IPS DF 4.7 (cell line): ENCODE measurements around the gene ARRB2.

Source experiments
- DNase-seq: peaks from one replicate; pipeline ENCODE4 v3.0.0-alpha.2; 2013; ENCODE audit warnings: low spot score; ENCODE audit errors: extremely low read depth

The ARRB2 gene

DNA sequence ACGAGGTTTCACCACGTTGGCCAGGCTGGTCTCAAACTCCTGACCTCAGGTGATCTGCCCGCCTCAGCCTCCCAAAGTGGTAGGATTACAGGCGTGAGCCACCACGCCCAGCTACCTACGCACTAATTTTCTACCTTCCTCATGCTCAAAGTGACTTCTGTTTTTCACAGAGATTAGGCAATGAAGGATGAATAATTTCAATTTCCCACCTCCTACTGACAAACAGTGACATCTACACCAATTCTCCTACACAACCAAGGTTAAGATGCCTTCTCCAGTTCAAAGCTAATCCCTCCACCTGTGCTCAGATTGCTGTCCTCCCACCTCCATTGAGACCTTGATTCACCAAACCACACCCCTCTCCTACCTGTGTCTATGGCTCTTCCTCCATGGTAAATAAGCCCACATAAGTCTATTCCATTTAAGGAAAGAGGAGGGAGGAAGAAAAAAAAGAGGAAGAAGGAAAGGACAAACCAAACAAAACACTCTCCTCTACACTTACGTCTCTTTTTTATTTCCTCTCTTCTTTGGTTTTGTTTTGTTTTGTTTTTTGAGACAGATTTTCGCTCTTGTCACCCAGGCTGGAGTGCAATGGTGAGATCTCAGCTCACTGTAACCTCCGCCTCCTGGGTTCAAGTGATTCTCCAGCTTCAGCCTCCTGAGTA is 15.3 kb downstream of the ARRB2 start:
- no peak for DNase-seq

DNA sequence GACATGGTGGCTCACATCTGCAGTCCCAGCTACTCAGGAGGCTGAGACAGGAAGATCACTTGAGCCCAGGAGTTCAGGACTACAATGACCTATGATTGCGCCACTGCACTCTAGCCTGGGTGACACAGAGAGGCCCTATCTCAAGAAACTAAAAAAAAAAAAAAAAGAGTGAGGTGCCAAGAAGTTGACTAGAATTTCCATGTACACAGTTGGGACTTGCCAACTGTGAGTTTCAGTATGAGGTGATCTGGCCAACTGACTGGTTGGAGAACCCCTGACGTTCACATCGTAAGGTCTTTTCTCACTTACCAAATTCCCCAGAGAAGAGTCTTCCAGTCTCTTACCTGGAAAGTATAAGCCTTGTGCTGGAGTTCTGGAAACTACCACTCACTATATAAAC is 17.7 kb downstream of the ARRB2 start:
- no peak for DNase-seq

DNA sequence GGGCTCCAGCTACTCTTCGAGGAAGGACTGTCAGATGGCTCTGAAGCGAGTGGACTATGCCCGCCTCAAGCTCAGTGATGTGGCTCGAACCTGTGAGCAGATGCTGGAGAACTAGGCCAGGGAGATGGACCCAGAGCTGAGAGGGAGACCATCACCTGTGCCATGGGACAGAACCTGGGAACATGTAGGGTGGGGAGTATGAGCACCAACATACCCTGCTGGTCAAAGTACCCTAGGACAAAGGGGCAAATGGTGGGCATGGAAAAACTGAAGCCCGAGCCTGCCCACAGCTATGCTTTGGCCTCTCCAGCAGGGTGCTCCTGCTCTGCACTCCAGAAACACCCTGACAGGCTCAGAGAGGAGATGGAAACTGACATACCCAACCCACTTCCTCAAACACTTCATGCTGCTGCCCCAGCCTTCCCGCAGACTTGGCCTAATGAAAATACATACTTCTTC is 22.7 kb downstream of the ARRB2 start:
- no peak for DNase-seq

DNA sequence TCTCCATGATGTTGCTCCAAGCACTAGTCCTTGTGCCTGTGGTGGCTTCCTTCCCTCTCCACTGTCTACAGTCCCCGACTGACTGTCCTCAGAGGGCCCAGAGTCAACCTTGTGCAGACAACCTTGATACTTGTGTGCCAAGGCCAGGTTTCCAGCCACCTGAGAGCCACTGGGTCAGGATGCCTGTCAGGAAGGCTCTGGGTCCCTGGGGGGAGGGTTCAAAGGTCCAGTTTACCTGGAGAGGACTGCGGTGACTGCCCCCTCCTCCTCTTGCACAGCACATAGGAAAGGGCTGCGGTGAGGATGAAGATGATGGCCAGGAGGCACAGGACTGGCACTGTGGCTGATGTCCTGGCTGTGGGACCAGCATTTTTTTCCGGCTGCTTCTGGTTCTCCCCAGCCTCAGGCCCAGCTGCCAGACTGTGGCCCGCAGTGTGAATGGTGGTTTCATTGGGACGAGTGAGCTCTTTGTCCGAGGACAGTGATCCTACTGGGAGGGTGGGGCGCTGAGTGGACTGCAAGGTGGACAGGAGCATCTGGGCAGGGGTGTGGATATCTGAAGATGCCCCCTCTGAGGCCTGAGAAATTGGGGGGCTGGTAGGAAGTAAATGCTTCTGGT is 24.5 kb downstream of the ARRB2 start:
- DNase-seq: no peak

DNA sequence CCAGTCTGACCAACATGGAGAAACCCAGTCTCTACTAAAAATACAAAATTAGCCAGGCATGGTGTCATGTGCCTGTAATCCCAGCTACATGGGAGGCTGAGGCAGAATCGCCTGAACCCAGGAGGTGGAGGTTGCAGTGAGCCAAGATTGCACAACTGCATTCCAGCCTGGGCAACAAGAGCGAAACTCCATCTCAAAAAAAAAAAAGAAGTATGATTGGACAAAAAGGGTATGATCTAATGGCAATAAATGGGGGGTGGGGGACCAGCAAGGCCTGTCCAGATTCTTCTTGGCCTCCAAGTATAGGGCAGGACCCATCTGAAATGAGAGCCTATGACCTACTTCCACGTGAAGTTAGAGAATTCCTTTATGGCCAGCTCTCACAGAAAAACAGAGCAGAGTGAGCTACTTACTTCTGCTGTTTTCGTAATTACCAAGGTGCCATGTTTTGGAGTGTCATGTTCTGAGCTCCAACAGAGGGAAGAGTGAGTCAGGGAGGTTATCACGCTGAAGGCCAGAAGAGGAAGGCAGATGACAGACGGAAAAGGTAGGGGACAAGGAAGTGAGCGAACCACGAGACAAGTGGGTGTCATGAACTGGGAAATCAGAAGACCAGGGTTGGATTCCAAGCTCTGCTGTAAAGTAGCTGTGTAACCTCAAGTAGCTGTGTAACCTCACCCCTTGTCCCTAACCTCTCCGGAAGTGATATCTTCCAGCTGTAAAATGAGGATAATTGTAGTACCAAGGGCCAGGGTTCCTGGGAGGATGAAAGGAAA is 25.6 kb downstream of the ARRB2 start:
- no peak for DNase-seq

DNA sequence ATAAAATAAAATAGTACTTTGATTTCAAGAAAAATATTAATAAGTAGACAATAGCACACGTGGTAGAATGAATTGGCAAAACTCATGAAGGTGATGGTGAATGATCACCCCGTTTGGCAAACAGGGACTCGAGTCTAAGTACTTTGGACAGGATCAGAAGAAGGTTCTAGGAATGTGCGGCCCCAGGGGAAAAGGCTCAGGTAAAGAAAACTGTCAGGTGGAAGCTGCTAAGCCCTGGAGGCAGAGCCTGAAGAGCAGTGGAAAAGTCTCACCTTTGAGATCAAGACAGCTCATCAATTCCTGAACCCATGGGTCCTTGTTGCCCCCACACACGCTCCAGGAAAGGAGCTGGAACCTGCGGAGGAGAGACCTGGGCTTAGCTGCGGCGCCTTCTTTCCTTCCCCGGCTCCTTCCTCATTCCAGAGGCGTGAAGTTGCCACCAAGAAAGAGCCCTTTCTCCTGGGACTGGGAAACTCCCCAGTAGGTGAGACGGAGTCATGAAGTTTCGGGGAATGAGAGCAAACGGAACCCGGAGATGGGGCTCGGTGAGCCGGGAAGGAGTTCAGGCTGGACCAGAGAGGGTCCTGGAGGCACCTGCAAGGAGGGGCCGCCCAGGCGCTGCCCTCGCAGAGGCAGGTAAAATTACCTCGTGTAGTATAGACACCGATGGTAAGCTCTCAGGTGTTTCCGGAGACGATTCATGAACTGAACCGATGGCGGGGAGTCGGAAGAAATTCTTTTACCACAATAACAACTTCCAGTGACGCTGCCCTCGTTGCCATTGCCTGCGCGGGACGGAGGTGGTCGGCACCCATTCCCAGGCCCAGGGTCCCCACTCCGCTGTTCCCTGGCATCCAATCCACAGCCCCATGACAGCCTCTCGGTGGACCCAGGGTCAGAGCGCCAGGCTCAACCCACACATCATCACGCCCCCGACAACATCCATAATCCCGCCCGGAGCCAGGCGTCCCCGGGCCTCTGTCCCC is 28.0 kb downstream of the ARRB2 start:
- no peak for DNase-seq

DNA sequence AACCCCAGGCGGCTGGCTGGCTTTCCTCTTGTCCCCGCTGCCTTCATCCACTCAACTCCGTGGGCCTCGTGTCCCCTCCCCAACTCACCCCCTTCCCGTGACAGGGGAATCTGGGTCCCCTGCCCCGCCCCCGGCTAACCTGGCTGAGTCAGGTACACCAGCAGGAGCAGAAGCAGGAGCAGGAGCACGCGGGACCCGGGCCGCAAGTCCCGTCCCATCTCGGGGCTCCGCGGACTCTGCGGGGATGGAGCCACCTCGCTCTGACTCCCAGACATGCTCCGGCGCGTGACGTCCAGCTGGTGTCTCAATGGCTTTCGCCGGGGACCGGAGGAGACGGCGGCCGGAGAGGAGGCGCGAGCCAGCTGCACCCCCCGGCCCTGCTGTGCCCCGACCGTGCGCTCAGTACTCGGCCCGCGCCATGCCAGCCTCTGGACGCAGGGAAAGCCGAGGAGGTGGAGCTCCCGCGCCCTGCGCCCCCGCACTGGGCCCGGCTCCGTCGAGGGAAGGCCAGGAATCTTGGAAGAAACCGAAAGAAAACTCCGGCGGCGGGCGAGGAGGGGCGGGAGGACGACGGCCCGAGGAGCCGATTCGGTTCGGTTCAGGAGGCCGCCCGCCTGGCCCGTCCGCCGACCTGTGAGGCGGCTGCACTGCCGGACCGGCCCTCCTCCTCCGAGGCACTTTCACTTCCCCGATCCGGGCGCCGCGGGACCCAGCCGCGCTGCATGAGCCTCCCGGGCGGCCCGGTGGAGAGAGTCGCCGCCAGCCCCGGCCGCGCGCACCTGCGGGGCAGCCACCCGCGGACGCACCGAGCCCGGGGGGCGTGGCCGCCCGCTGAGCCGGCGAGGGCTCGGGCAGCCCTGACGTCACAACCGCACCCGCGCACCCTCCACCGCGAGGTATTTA is 28.9 kb downstream of the ARRB2 start, which contains the start of the genes CXCL16 and ZMYND15:
CXCL16 (minus strand) TSS at position 807 of the 903 bp plus-strand sequence; CDS start at position 218, 589 bp downstream.
ZMYND15 (plus strand) TSS at position 712 of the 903 bp plus-strand sequence. CDS start 716 bp downstream, outside the sequence.
- DNase-seq: no peak

DNA sequence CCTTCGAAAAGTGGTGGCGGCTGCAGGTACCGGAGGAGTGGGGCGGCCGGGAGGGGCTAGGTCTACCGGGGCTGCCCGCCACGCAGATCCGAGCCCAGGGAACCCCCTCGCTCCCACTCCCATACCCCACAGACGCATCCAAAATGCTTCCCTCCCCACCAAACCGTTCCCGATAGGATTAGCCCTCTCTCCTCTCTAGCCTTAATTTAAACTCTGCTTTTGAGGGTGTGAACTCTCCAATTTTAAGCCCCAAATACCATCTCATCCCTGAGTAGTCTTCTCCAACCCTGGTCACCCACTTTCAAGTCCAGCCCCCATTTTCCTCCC is 29.6 kb downstream of the ARRB2 start:
- no peak for DNase-seq

DNA sequence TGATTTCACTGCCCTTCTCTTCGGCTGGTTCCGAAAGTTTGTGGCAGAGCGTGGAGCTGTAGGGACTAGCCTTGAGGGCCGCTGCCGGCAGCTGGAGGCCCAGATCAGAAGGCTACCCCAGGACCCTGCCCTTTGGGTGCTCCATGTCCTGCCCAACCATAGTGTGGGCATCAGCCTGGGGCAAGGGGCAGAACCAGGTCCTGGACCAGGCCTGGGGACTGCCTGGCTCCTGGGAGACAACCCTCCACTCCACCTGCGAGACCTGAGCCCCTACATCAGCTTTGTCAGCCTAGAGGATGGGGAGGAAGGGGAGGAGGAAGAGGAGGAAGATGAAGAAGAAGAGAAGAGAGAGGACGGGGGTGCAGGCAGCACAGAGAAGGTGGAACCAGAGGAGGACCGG is 30.2 kb downstream of the ARRB2 start:
- DNase-seq: no peak

DNA sequence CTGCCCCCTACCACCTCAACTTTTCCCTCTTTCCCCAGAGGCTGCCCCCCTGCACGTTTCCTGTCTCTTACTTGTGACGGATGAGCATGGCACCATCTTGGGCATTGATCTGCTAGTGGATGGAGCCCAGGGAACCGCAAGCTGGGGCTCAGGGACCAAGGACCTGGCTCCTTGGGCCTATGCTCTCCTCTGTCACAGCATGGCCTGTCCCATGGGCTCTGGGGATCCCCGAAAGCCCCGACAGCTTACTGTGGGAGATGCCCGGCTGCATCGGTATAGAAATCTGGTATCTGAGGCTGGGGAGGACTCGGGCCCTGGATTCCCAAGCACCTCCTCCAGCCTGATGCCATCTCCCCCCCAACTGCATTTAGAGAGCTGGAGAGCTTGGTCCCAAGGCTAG is 31.1 kb downstream of the ARRB2 start:
- no peak for DNase-seq

DNA sequence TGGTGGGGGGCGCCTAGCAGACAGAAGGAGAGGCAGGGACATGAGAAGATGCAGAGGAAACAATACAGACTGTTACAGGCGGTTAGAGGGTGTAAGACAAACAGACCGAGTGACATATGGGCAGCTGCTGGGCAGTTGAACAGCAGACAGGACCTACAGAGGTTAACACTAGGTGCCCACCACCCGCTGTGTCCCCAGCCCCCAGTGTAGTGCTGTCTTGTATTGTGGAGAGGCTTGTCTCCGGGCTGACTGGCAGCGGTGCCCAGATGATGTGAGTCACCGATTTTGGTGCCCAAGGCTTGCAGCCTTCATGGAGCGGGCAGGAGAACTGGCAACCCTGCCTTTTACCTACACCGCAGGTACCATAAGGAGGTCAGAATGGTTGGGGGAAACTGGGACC is 31.7 kb downstream of the ARRB2 start:
- DNase-seq: no peak

DNA sequence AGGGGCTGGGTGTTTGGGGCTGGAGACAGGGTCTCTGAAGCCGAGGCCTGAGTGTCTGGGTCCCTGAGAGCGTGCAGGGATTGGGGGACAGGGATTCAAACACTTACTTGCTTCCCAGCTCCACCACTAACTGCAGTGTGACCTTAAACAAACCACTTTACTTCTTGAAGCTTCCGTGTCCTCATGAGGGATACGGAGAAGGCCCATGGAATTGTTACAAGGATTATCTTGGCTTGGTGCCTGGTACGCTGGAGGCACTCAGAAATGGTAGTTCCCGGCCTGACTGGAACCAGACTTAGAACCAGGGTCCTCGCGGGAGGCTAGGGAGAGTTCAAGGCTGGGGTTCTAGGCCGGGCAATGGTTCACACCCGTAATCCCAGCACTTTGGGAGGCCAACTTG is 32.2 kb downstream of the ARRB2 start:
- DNase-seq: no peak

DNA sequence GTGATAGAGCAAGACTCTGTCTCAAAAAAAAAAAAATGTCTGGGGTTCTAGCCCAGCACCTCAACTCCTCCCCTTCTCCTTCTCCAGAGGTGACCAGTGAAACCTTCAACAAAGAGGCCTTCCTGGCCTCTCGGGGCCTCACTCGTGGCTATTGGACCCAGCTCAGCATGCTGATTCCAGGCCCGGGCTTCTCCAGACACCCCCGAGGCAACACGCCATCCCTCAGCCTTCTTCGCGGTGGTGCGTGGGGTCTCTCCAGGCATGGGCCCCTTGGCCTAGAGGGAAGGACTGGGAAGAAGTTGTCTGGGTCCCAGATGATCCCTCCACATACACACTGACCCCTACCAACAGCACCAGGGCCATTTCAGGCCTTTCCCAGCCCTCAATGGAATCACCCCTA is 32.8 kb downstream of the ARRB2 start:
- DNase-seq: no peak

DNA sequence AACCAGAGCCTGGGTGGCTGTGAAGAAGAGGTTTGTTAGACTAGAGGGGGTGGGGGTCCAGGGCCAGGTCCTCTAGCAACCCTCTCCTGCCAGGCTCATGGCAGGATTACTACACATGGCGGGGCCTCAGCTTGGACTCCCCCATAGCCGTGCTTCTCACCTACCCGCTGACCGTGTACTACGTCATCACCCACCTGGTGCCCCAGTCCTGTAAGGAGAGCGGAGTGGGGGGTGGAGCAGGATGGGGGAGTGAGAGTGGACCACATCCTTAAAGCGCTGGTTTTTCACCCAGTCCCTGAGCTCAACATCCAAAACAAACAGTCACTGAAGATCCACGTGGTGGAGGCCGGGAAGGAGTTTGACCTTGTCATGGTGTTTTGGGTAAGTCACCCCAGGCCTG is 33.5 kb downstream of the ARRB2 start:
- DNase-seq: no peak

DNA sequence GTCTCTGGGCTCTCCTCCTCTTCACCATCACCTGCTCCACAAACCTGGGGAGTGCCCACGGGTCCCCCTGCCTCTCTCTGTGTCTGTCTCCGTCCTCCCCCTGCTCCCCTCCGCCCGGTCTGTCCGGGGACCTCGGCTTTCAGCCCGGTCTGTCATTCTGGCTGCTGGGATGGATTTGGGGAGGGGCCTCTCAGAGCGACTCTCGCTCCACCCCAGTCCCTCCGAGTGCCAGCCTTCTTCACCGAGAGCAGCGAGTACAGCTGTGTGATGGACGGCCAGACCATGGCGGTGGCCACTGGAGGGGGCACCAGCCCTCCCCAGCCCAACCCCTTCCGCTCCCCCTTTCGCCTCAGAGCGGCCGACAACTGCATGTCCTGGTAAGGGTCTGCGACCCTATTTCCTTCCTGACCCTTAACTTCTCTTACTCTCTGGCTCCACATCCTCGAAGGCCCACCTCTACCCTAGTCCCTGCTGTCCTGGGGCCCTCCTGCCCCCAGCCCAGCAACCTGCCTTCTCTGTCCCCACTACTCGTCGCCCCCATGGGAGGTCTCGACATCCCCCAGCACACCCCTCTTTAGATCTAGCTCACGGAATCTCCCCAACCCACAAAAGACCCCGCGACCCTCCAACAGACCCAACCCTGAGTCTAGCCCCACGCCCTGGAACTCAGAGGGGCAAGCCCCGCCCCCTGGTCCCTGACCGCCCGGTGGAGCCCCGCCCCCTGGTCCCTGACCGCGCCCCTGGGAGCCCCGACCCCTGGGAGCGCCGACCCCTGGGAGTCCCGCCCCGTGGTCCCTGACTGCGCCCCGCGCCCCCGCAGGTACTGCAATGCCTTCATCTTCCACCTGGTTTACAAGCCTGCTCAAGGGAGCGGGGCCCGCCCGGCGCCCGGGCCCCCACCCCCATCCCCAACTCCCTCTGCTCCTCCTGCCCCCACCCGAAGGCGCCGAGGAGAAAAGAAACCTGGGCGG is 34.9 kb downstream of the ARRB2 start:
- no peak for DNase-seq

DNA sequence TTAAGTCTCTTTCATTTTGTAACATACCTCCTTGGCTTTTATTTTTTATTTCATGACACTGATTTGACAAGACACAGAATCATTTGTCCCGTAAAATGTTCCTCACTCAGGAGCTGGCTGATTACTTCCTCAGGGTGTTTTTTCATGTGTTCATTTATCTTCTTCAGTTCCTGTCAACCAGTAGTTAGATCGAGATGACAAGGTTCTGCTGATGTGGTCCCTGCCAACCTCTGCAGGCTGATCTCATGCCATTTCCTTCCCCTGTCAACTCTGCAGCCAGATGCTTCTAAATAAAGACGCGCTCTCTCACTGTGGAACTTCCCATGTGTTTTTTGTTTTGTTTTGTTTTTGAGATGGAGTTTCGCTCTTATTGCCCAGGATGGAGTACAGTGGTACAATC is 37.4 kb downstream of the ARRB2 start:
- DNase-seq: no peak

DNA sequence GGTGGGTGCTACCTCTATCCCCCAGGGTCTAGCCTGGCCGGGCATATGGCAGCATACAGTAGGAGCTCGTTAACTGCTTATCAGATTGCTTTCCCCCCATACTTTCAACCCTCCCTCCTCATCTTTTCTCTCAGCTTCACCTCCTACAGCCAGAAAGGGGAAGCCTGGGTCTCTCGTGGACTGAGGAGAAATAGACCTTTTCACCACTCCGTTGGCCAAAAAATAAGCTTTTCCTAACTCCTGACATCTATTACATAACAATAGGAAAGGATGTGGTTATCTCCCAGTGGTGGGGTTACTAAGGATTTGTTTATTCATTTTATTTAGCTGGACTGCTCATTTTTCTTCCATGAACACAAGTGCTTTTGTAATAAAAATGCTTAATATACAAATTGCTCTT is 38.3 kb downstream of the ARRB2 start:
- no peak for DNase-seq

DNA sequence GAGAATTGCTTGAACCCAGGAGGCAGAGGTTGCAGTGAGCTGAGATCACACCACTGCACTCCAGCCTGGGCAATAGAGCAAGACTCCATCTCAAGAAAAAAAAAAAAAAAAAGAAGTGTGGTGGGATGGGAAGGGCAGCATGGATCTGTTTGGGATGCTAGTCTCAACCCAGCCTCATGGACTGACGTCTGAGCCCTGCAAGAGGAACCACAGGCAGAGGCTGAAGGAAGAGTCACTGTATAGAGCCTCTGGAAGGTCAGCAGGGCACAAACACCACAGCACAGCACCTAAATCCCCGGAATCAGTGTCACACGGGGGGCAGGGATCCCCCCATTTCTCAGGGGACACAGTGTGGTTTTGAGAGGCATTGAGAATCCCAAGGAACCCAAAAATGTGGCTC is 40.2 kb downstream of the ARRB2 start:
- DNase-seq: no peak

DNA sequence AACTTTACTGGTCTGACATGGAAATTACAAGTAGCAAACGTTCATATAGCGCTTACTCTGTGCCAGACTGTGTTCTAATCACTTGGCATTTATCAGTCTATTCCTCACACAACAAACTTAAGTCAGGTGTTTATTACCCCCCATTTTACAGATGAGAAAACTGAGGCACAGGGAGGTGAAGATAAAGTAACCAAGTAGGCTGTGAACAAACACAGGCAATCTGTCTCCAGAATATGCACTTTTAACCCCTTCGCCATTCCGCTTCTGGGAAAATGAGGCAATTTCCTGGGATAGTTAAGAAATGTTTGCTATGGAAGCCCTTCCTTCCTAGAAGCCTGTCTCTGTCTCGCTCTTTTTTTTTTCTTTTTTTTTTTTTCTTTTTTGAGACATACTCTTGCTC is 41.5 kb downstream of the ARRB2 start:
- DNase-seq: no peak
